ENCODE results near the gene SRPK1. TPM values are rescaled to one million over a fixed set of nuclear protein-coding genes. Genes with fewer than 3 reads are reported as not detected.

Gene SRPK1
- total and polyA plus RNA-seq, 2 of the 13 experiments (the other 11 are each of a cell fraction or from before 2014, with no cell fraction given), result 56.4 to 142 TPM

DNA sequence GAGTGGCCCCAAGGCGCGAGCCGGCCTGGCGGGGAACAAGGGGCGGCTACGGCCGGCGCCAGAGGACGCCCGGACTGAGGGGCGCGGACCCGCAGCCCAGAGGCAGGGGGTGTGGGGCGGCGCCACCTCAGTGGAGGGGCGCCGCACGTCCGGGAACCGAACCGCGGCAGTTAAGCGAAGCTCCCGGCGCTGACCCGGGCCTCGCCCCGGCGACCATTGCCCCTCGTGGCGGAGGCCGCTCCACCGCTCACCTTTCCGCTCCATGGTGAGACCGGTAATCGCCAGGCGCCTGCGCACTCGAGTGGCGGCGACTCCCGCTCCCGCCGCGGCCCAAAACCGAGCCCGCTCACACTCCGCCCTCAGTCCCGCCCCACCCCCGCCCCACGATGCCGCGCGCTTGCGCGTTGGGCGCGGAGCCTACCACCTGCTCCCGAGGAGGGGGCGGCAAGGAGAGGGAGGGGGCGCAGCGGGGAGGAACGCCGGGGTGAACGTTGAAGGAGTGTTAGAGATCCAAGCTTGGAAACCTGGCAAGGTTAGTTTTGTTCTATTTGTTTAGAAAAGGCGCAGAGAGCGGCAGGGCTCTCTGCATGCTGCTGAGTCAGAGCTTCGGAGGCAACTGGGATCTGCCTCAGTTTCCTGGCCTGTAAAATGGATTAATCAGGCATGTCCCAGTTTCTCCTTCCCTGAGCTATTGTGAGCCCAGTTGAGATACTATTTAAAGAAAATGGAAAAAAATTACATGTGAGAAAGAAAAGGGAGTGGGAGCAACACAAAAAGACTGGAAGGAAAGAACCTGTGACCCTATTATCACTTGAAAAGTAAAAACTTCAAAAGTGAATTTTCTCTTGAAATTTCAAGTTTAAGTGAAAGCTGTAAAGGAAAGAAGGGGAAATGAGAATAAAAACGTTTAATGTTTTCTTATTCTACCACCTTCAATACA, at the start of gene SRPK1 (continued):
- TF ChIP-seq, protein P1, sequence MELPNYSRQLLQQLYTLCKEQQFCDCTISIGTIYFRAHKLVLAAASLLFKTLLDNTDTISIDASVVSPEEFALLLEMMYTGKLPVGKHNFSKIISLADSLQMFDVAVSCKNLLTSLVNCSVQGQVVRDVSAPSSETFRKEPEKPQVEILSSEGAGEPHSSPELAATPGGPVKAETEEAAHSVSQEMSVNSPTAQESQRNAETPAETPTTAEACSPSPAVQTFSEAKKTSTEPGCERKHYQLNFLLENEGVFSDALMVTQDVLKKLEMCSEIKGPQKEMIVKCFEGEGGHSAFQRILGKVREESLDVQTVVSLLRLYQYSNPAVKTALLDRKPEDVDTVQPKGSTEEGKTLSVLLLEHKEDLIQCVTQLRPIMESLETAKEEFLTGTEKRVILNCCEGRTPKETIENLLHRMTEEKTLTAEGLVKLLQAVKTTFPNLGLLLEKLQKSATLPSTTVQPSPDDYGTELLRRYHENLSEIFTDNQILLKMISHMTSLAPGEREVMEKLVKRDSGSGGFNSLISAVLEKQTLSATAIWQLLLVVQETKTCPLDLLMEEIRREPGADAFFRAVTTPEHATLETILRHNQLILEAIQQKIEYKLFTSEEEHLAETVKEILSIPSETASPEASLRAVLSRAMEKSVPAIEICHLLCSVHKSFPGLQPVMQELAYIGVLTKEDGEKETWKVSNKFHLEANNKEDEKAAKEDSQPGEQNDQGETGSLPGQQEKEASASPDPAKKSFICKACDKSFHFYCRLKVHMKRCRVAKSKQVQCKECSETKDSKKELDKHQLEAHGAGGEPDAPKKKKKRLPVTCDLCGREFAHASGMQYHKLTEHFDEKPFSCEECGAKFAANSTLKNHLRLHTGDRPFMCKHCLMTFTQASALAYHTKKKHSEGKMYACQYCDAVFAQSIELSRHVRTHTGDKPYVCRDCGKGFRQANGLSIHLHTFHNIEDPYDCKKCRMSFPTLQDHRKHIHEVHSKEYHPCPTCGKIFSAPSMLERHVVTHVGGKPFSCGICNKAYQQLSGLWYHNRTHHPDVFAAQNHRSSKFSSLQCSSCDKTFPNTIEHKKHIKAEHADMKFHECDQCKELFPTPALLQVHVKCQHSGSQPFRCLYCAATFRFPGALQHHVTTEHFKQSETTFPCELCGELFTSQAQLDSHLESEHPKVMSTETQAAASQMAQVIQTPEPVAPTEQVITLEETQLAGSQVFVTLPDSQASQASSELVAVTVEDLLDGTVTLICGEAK (IDR thresholded peaks at IDR 0.05), result no peak
- TF ChIP-seq, protein P1 (CRISPR knock-in tag; IDR thresholded peaks at IDR 0.05), result peak; percentile 67; the same call in 1 of the 2 replicates
- TF ChIP-seq ZNF354B (CRISPR knock-in tag; IDR thresholded peaks at IDR 0.05), result peak; percentile 94
- TF ChIP-seq, protein P2, sequence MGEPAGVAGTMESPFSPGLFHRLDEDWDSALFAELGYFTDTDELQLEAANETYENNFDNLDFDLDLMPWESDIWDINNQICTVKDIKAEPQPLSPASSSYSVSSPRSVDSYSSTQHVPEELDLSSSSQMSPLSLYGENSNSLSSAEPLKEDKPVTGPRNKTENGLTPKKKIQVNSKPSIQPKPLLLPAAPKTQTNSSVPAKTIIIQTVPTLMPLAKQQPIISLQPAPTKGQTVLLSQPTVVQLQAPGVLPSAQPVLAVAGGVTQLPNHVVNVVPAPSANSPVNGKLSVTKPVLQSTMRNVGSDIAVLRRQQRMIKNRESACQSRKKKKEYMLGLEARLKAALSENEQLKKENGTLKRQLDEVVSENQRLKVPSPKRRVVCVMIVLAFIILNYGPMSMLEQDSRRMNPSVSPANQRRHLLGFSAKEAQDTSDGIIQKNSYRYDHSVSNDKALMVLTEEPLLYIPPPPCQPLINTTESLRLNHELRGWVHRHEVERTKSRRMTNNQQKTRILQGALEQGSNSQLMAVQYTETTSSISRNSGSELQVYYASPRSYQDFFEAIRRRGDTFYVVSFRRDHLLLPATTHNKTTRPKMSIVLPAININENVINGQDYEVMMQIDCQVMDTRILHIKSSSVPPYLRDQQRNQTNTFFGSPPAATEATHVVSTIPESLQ (CRISPR knock-in tag; conservative IDR thresholded peaks at IDR 0.05), result 0 out of 2 replicates have a peak, but pooled peaks have one; percentile 57
- TF ChIP-seq, protein P3, sequence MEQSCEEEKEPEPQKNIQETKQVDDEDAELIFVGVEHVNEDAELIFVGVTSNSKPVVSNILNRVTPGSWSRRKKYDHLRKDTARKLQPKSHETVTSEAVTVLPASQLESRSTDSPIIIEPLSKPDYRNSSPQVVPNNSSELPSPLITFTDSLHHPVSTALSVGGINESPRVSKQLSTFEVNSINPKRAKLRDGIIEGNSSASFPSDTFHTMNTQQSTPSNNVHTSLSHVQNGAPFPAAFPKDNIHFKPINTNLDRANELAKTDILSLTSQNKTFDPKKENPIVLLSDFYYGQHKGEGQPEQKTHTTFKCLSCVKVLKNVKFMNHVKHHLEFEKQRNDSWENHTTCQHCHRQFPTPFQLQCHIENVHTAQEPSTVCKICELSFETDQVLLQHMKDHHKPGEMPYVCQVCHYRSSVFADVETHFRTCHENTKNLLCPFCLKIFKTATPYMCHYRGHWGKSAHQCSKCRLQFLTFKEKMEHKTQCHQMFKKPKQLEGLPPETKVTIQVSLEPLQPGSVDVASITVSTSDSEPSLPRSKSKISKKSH (CRISPR knock-in tag; IDR thresholded peaks at IDR 0.05; ENCODE audit: borderline replicate concordance), result peak; percentile 95
- no peak for TF ChIP-seq ZNF781 (CRISPR knock-in tag; IDR thresholded peaks at IDR 0.05; ENCODE audit: borderline replicate concordance, not compliant biosample characterization)
- TF ChIP-seq ZNF775 (CRISPR knock-in tag; IDR thresholded peaks at IDR 0.05; ENCODE audit: borderline replicate concordance), result no peak
- TF ChIP-seq, protein P4, sequence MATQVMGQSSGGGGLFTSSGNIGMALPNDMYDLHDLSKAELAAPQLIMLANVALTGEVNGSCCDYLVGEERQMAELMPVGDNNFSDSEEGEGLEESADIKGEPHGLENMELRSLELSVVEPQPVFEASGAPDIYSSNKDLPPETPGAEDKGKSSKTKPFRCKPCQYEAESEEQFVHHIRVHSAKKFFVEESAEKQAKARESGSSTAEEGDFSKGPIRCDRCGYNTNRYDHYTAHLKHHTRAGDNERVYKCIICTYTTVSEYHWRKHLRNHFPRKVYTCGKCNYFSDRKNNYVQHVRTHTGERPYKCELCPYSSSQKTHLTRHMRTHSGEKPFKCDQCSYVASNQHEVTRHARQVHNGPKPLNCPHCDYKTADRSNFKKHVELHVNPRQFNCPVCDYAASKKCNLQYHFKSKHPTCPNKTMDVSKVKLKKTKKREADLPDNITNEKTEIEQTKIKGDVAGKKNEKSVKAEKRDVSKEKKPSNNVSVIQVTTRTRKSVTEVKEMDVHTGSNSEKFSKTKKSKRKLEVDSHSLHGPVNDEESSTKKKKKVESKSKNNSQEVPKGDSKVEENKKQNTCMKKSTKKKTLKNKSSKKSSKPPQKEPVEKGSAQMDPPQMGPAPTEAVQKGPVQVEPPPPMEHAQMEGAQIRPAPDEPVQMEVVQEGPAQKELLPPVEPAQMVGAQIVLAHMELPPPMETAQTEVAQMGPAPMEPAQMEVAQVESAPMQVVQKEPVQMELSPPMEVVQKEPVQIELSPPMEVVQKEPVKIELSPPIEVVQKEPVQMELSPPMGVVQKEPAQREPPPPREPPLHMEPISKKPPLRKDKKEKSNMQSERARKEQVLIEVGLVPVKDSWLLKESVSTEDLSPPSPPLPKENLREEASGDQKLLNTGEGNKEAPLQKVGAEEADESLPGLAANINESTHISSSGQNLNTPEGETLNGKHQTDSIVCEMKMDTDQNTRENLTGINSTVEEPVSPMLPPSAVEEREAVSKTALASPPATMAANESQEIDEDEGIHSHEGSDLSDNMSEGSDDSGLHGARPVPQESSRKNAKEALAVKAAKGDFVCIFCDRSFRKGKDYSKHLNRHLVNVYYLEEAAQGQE (IDR thresholded peaks at IDR 0.05; ENCODE audit: borderline replicate concordance in 1 of 2, low read depth in 1 of 2, low read length in 2 of 2), result peak in 1 of 2 experiments; percentile 61; a peak in 1 of 4 replicates
- no peak for TF ChIP-seq ZNF24 (IDR thresholded peaks at IDR 0.05)
- no peak for TF ChIP-seq ZNF484 (CRISPR knock-in tag; IDR thresholded peaks at IDR 0.05; ENCODE audit: borderline replicate concordance, low read depth)

Measured in HepG2 (cell line).